Sigmoid colon (tissue), 7 donors: Measurements from ENCODE around the gene PPP1R1A. TPM values are rescaled to one million over a fixed set of nuclear protein-coding genes. Genes with fewer than 3 reads are reported as not detected.
A peak's percentile ranks its signal among the peaks of the same experiment; 100 is the strongest.

ENCODE experiments used
- DNase-seq: peaks from one replicate; pipeline ENCODE4 v3.0.0-alpha.2; 2019
- H3K27ac ChIP-seq, 4 donors: fragments of 200-600 bp; sonication (generic); one replicate each; pipeline ENCODE4 v1.5.1; 2016 to 2019; ENCODE audit warnings: mild to moderate bottlenecking in 1 of 4
- H3K27me3 ChIP-seq, 3 donors: fragments of 200-600 bp; sonication (generic); one replicate each; pipeline ENCODE4 v1.5.1; 2019; ENCODE audit warnings: mild to moderate bottlenecking in 1 of 3
- H3K36me3 ChIP-seq, 4 donors: fragments of 200-600 bp; sonication (generic); one replicate each; pipeline ENCODE4 v1.5.1; 2016 to 2019
- H3K4me1 ChIP-seq, 4 donors: fragments of 200-600 bp; sonication (generic); one replicate each; pipeline ENCODE4 v1.5.1; 2017 to 2019
- H3K4me3 ChIP-seq, 4 donors: fragments of 200-600 bp; sonication (generic); one replicate each; pipeline ENCODE4 v1.5.1; 2017 to 2019; ENCODE audit warnings: mild to moderate bottlenecking in 2 of 4, moderate library complexity in 1 of 4
- H3K9me3 ChIP-seq, 4 donors: fragments of 200-600 bp in 3 of 4; sonication (generic) in 3 of 4; one replicate each; pipeline versions ENCODE4 v1.5.1 to v1.6.1; 2013 to 2019
- CTCF ChIP-seq, 4 experiments: fragments of 450-650 bp in 3 of 4; fragments of 200-600 bp in 1 of 4; IDR thresholded peaks; one replicate each; pipeline ENCODE4 v1.5.1; 2016 to 2019; ENCODE audit warnings: antibody characterized with exemption in 4 of 4, mild to moderate bottlenecking in 3 of 4, moderate library complexity in 2 of 4
- EP300 ChIP-seq, 4 donors: sonication (generic); formaldehyde crosslinking; IDR thresholded peaks; one replicate each; pipeline ENCODE4 v1.6.1; 2017; ENCODE audit warnings: antibody characterized with exemption in 4 of 4
- POLR2A ChIP-seq, 2 donors: fragments of 450-650 bp; IDR thresholded peaks; one replicate each; pipeline ENCODE4 v1.6.1; 2016; ENCODE audit warnings: antibody characterized with exemption in 2 of 2, mild to moderate bottlenecking in 2 of 2, moderate library complexity in 2 of 2
- POLR2AphosphoS5 ChIP-seq, 4 donors: sonication (generic); formaldehyde crosslinking; IDR thresholded peaks; one replicate each; pipeline ENCODE4 v1.6.1; 2017; ENCODE audit warnings: antibody characterized with exemption in 4 of 4
- WGBS, 2 donors: extraction: QIAGEN DNeasy Blood & Tissue Kit; methylation state at CpG; one replicate each; pipeline ENCODE4 v1.1.7; 2013; 5-methylcytosine and 5-hydroxymethylcytosine counted together
- intact Hi-C: fragments of 100-400 bp; cut with DNase I; formaldehyde crosslinking; loops from one replicate; pipeline ENCODE4 v1.15.1; 2023
- polyA plus RNA-seq, 3 donors: library from polyadenylated mRNA; stranded (reverse); fragments of 200-250 nt; gene quantifications; one replicate each; pipeline ENCODE4 v1.2.3, GENCODE V29; 2013
- total RNA-seq, 4 donors: library from RNA; depleted of rRNA; stranded (reverse); fragments of >200 nt; gene quantifications; one replicate each; pipeline ENCODE4 v1.1.0, GENCODE V29; 2016
- donor health status: healthy with polysubstance abuse.
- donor health status: Bipolar disorder and iron deficiency.
- donor health status: healthy.

The PPP1R1A gene
- total and polyA plus RNA-seq, 7 donors: 0.92 to 48.9 (median 17.5) TPM

GRCh38 chr12:54583726-54584125 is 4.7 kb downstream of the PPP1R1A start:
- H3K36me3 ChIP-seq: no peaks in the 10 kb centered on the region
- WGBS, 2 donors: 61 to 70% methylated on average over 4 of the region's 4 CpGs
- TF ChIP-seq POLR2A (IDR thresholded peaks at IDR 0.05) (no peak), EP300 (IDR thresholded peaks at IDR 0.05) (no peak), POLR2AphosphoS5 (IDR thresholded peaks at IDR 0.05) (no peak), CTCF (IDR thresholded peaks at IDR 0.05) (no peak)
- no peak for DNase-seq
- H3K9me3 ChIP-seq: no peaks in the 10 kb centered on the region
- no peaks in the 10 kb centered on the region for H3K27me3 ChIP-seq
- intact Hi-C loops: loop anchor here (5.0 kb wide), 1 partner anchor 374 kb away; no protein-coding TSS in a partner anchor
- peaks cover 0 to 36% (median 34%) of the 10 kb centered on the region in 4 donors for H3K4me1 ChIP-seq
- no peak overlapping the region for H3K27ac ChIP-seq
- H3K4me3 ChIP-seq: no peak overlapping the region

- Histone ChIP-seq H3K9me3 (no peaks in the 10 kb centered on the region), H3K27me3 (no peaks in the 10 kb centered on the region), H3K36me3 (peaks cover 0 to 17% (median 9%) of the 10 kb centered on the region in 4 donors), H3K4me1 (peaks cover 0 to 14% (median 12%) of the 10 kb centered on the region in 4 donors), H3K27ac (no peak overlapping the region), H3K4me3 (no peak overlapping the region)
- DNase-seq: no peak
- 78 to 89% methylated on average over 6 of the region's 6 CpGs for whole genome bisulfite sequencing, 2 donors
- TF ChIP-seq EP300 (IDR thresholded peaks at IDR 0.05) (no peak), POLR2AphosphoS5 (IDR thresholded peaks at IDR 0.05) (no peak), CTCF (IDR thresholded peaks at IDR 0.05) (no peak), POLR2A (IDR thresholded peaks at IDR 0.05) (no peak)
- intact Hi-C loops: loop anchor here (2.0 to 5.0 kb wide), 2 partner anchors 15 to 376 kb away; no protein-coding TSS in a partner anchor
Observed at GRCh38 chr12:54581412-54581811, 7.0 kb downstream of the PPP1R1A start.

DNA sequence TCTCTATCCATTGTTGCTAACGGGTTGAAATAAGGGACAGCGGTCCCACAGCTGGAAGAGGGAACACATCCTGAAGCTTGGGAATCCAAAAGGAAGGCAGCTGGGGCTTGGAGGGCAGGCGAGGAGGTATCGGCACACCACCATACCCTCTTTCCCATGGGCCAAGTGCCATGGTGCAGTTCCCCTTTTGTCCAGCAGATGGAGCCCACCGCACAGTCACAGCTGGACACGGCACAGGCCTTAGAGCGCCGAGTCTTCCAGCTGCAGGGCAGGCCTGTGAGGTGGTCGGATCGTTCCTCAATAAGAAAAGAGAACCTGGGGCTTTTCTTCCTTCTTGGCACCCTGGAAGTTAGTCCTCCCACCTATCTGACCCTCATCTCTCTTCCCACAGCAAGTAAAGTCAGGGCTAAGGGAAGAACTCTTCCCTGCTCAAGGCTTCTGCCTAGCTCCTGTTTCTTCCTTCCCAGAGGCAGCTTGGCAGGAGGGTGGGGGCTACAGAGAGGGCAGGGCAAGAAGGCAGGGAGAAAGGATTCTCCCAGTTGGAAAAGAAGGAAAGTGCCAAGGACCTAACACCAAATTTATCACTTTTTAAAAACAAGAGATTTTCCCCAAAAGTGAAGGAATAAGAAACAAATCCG is 8.6 kb downstream of the PPP1R1A start:
- intact Hi-C loops: loop anchor here (2.0 to 5.0 kb wide), 2 partner anchors 17 to 377 kb away; no protein-coding TSS in a partner anchor
- H3K27ac ChIP-seq: peak overlapping the region in 2 of 4 donors; percentile 44 to 52
- DNase-seq: peak; percentile 92
- no peaks in the 10 kb centered on the region for H3K27me3 ChIP-seq
- peaks cover 0 to 33% (median 9%) of the 10 kb centered on the region in 4 donors for H3K36me3 ChIP-seq
- H3K9me3 ChIP-seq: no peaks in the 10 kb centered on the region
- peak; percentile 96 to 100 (median 98) for TF ChIP-seq CTCF (IDR thresholded peaks at IDR 0.05)
- TF ChIP-seq POLR2AphosphoS5 (IDR thresholded peaks at IDR 0.05): peak in 2 of 4 donors; percentile 33 to 36
- no peak for TF ChIP-seq POLR2A (IDR thresholded peaks at IDR 0.05)
- no peak for TF ChIP-seq EP300 (IDR thresholded peaks at IDR 0.05)
- WGBS, 2 donors: 11 to 14% methylated on average over 11 of the region's 11 CpGs
- H3K4me1 ChIP-seq: peaks cover 0 to 9% (median 8%) of the 10 kb centered on the region in 4 donors
- no peak overlapping the region for H3K4me3 ChIP-seq

DNA sequence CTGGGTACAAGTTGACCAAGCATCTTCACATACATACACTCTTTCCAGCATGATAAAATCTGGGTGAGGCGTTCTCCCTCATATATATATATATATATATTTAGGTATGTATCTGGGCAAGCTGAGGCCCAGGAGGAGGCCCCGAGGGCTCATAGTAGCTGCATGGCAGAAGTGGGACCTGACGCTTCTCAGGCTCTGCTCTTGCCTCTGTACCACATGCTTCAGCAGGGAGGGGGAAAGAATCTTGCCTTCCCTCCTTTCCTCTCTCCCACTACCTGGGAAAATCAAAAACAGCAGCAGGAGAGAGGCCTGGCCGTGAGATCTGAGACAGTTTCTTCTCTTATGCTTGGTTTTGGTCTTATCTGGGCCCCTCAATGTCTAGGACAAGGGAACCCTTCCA is 9.2 kb downstream of the PPP1R1A start:
- WGBS, 2 donors: 60 to 65% methylated on average over 4 of the region's 4 CpGs
- TF ChIP-seq POLR2AphosphoS5 (IDR thresholded peaks at IDR 0.05): no peak
- no peak for TF ChIP-seq EP300 (IDR thresholded peaks at IDR 0.05)
- TF ChIP-seq CTCF (IDR thresholded peaks at IDR 0.05): no peak
- TF ChIP-seq POLR2A (IDR thresholded peaks at IDR 0.05): no peak
- H3K36me3 ChIP-seq: peaks cover 0 to 38% (median 9%) of the 10 kb centered on the region in 4 donors

More for the DNA sequence above, 9.2 kb downstream of the PPP1R1A start:
- no peak for DNase-seq
- Histone ChIP-seq H3K4me1 (peaks cover 0 to 9% (median 8%) of the 10 kb centered on the region in 4 donors), H3K27me3 (no peaks in the 10 kb centered on the region), H3K27ac (no peak overlapping the region), H3K9me3 (no peaks in the 10 kb centered on the region), H3K4me3 (no peak overlapping the region)
- intact Hi-C loops: no loop called here
